H9 (cell line): Measurements from ENCODE around the gene MLANA. TPM values are rescaled to one million over a fixed set of nuclear protein-coding genes. Genes with fewer than 3 reads are reported as not detected.

Experiments
- DNase-seq: peaks from one replicate; pipeline ENCODE4 v3.0.0-alpha.2; 2017
- H2AFZ ChIP-seq: one replicate; pipeline ENCODE4 v1.6.1; 2013; ENCODE audit warnings: mild to moderate bottlenecking, low read length, control low read depth, moderate library complexity
- H2AK5ac ChIP-seq: 2 replicates; pipeline ENCODE4 v1.6.1; 2013; ENCODE audit warnings: low read length, control low read depth, mixed read lengths; ENCODE audit not compliant: insufficient read length
- H2BK120ac ChIP-seq: one replicate; pipeline ENCODE4 v1.6.1; 2013; ENCODE audit warnings: low read depth, mild to moderate bottlenecking, low read length, control low read depth, inconsistent platforms; ENCODE audit not compliant: poor library complexity, severe bottlenecking
- H2BK12ac ChIP-seq: 2 replicates; pipeline ENCODE4 v1.6.1; 2013; ENCODE audit warnings: low read length, control low read depth, mixed read lengths, low read depth; ENCODE audit not compliant: insufficient read length
- H2BK15ac ChIP-seq: 2 replicates; pipeline ENCODE4 v1.6.1; 2013; ENCODE audit warnings: low read depth, low read length, control low read depth
- H2BK20ac ChIP-seq: one replicate; pipeline ENCODE4 v1.6.1; 2013; ENCODE audit warnings: low read depth, mild to moderate bottlenecking, low read length, control low read depth, inconsistent platforms; ENCODE audit not compliant: poor library complexity, severe bottlenecking
- H2BK5ac ChIP-seq: 2 replicates; pipeline ENCODE4 v1.6.1; 2013; ENCODE audit warnings: low read length, control low read depth, mixed read lengths; ENCODE audit not compliant: insufficient read length
- H3K14ac ChIP-seq: 2 replicates; pipeline ENCODE4 v1.6.1; 2013; ENCODE audit warnings: low read length, control low read depth; ENCODE audit not compliant: insufficient read depth
- H3K18ac ChIP-seq: 2 replicates; pipeline ENCODE4 v1.6.1; 2013; ENCODE audit warnings: low read depth, mild to moderate bottlenecking, mixed read lengths, low read length, control low read depth; ENCODE audit not compliant: insufficient read length
- H3K23ac ChIP-seq: 2 replicates; pipeline ENCODE4 v1.6.1; 2013; ENCODE audit warnings: low read length, control low read depth, mixed read lengths, low read depth; ENCODE audit not compliant: insufficient read length
- H3K23me2 ChIP-seq: 2 replicates; pipeline ENCODE4 v1.6.1; 2013; ENCODE audit warnings: low read depth, mild to moderate bottlenecking, mixed read lengths, low read length, control low read depth; ENCODE audit not compliant: insufficient read length, poor library complexity, severe bottlenecking
- H3K27ac ChIP-seq: 2 replicates; pipeline ENCODE4 v1.5.1; 2013; ENCODE audit warnings: low read length, control low read depth, mixed read lengths, low read depth; ENCODE audit not compliant: insufficient read length
- H3K27me3 ChIP-seq: 2 replicates; pipeline ENCODE4 v1.6.1; 2013; ENCODE audit warnings: low read length, control low read depth, inconsistent platforms; ENCODE audit not compliant: insufficient read depth
- H3K4ac ChIP-seq: 2 replicates; pipeline ENCODE4 v1.6.1; 2013; ENCODE audit warnings: low read depth, mild to moderate bottlenecking, control low read depth, inconsistent platforms, low read length, moderate library complexity
- H3K4me1 ChIP-seq: 2 replicates; pipeline ENCODE4 v1.6.1; 2013; ENCODE audit warnings: low read length, control low read depth, inconsistent platforms; ENCODE audit not compliant: insufficient read depth
- H3K4me2 ChIP-seq: 2 replicates; pipeline ENCODE4 v1.6.1; 2013; ENCODE audit warnings: low read length, control low read depth, mixed read lengths; ENCODE audit not compliant: insufficient read length, insufficient read depth
- H3K56ac ChIP-seq: 2 replicates; pipeline ENCODE4 v1.6.1; 2013; ENCODE audit warnings: low read depth, mild to moderate bottlenecking, mixed read lengths, low read length, control low read depth; ENCODE audit not compliant: insufficient read length
- H3K79me1 ChIP-seq: 2 replicates; pipeline ENCODE4 v1.6.1; 2013; ENCODE audit warnings: low read depth, mild to moderate bottlenecking, moderate library complexity, low read length, control low read depth, inconsistent platforms; ENCODE audit not compliant: insufficient read depth, poor library complexity, severe bottlenecking
- H3K79me2 ChIP-seq: 2 replicates; pipeline ENCODE4 v1.6.1; 2013; ENCODE audit warnings: low read length, control low read depth, inconsistent platforms; ENCODE audit not compliant: insufficient read depth
- H3K9ac ChIP-seq: 2 replicates; pipeline ENCODE4 v1.6.1; 2013; ENCODE audit warnings: low read length, control low read depth, mixed read lengths; ENCODE audit not compliant: insufficient read length; ENCODE audit errors: extremely low read depth
- H3K9me3 ChIP-seq: one replicate; pipeline ENCODE4 v1.6.1; 2013; ENCODE audit warnings: low read depth, low read length, inconsistent platforms; ENCODE audit not compliant: control insufficient read depth
- H3T11ph ChIP-seq: one replicate; pipeline ENCODE4 v1.6.1; 2013; ENCODE audit warnings: mild to moderate bottlenecking, low read length, control low read depth, inconsistent platforms
- H4K20me1 ChIP-seq: one replicate; pipeline ENCODE4 v1.6.1; 2013; ENCODE audit not compliant: control insufficient read depth, insufficient read length, insufficient read depth
- H4K5ac ChIP-seq: 2 replicates; pipeline ENCODE4 v1.6.1; 2013; ENCODE audit warnings: low read depth, mild to moderate bottlenecking, mixed read lengths, low read length, control low read depth; ENCODE audit not compliant: insufficient read length
- H4K8ac ChIP-seq: replicated peaks from 2 replicates; pipeline ENCODE4 v1.6.1; 2013; ENCODE audit warnings: low read length, control low read depth, mixed read lengths, low read depth; ENCODE audit not compliant: insufficient read length
- H4K91ac ChIP-seq: 2 replicates; pipeline ENCODE4 v1.6.1; 2013; ENCODE audit warnings: low read depth, mild to moderate bottlenecking, moderate library complexity, mixed read lengths, low read length, control low read depth; ENCODE audit not compliant: insufficient read length
- H3K27ac Mint-ChIP-seq, 3 experiments: 2 replicates in 2 of 3; 3 replicates in 1 of 3; pipeline ENCODE4 v1.8.0; 2020 to 2021; ENCODE audit warnings: mixed read lengths in 3 of 3, mild to moderate bottlenecking in 1 of 3, moderate library complexity in 1 of 3
- H3K27me3 Mint-ChIP-seq: 2 replicates; pipeline ENCODE4 v1.8.0; 2021; ENCODE audit warnings: low read depth, mild to moderate bottlenecking, moderate library complexity, mixed read lengths
- H3K36me3 Mint-ChIP-seq, 3 experiments: 2 replicates in 2 of 3; 3 replicates in 1 of 3; pipeline ENCODE4 v1.8.0; 2020 to 2021; ENCODE audit warnings: low read depth in 3 of 3, mixed read lengths in 3 of 3; ENCODE audit not compliant: insufficient read depth in 1 of 3
- H3K4me1 Mint-ChIP-seq, 2 experiments: 2 replicates each; pipeline ENCODE4 v1.8.0; 2020; ENCODE audit warnings: mixed read lengths in 2 of 2
- H3K4me3 Mint-ChIP-seq, 2 experiments: 2 replicates in 1 of 2; 3 replicates in 1 of 2; pipeline ENCODE4 v1.8.0; 2020 to 2021; ENCODE audit warnings: mild to moderate bottlenecking in 2 of 2, mixed read lengths in 2 of 2, moderate library complexity in 1 of 2
- H3K9me3 Mint-ChIP-seq, 2 experiments: 2 replicates in 1 of 2; 3 replicates in 1 of 2; pipeline ENCODE4 v1.8.0; 2020; ENCODE audit warnings: mild to moderate bottlenecking in 2 of 2, mixed read lengths in 2 of 2, moderate library complexity in 1 of 2
- WGBS: extraction: QIAGEN DNeasy Blood & Tissue Kit; methylation state at CpG from one replicate; pipeline ENCODE4 v1.1.7; 2013; ENCODE audit warnings: missing lambda C conversion rate, low lambda C conversion rate, mixed read lengths; ENCODE audit not compliant: insufficient read length; ENCODE audit errors: extremely low coverage; 5-methylcytosine and 5-hydroxymethylcytosine counted together
- total RNA-seq: library from RNA; stranded (reverse); gene quantifications from 2 replicates; pipeline ENCODE4 v1.2.1, GENCODE V29; 2021
- TF ChIP-seq, protein P1 (sequence below): fragments of 200-600 bp; sonication (generic); conservative IDR thresholded peaks from 3 replicates; pipeline ENCODE4 v1.8.0; 2021; ENCODE audit warnings: antibody characterized with exemption, mild to moderate bottlenecking

The MLANA gene
- total RNA-seq, 1 experiment from 2014 or later = not detected

DNA sequence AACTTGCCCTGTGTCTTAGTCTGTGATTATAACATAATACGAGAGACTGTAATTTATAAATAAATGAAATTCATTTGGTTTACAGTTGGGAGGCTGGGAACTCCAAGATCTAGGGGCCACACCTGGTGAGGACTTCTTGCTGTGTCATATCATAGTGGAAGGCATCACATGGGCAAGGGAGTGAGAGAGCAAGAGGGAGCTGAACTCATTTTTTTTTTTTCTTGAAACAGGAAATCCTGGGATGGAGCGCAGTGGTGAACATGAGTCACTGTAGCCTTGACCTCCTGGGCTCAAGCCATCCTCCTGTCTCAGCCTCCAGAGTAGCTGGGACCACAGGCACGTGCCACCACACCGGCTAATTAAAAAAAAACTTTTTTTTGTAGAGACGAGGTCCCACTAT is 7.2 kb downstream of the MLANA start:
- Histone ChIP-seq H3K4ac (no peak overlapping the region), H2BK5ac (no peak overlapping the region), H3K23me2 (no peaks in the 10 kb centered on the region), H3K27ac (no peak overlapping the region), H4K5ac (no peak overlapping the region), H3K14ac (no peak overlapping the region), H2AFZ (no peak overlapping the region), H3K23ac (no peak overlapping the region), H3K4me1 (no peaks in the 10 kb centered on the region), H2BK20ac (no peak overlapping the region), H2BK15ac (no peak overlapping the region), H3K27me3 (no peaks in the 10 kb centered on the region; the same call in 1 of the 2 replicates), H3K18ac (no peak overlapping the region), H4K20me1 (no peaks in the 10 kb centered on the region), H2BK120ac (no peak overlapping the region), H3K79me2 (no peaks in the 10 kb centered on the region), H4K8ac (no peak overlapping the region), H3K56ac (no peak overlapping the region), H3K9me3 (no peaks in the 10 kb centered on the region), H3K9ac (no peak overlapping the region), H3T11ph (no peak overlapping the region), H2AK5ac (no peak overlapping the region), H2BK12ac (no peak overlapping the region), H3K79me1 (no peaks in the 10 kb centered on the region), H4K91ac (no peak overlapping the region), H3K4me2 (no peak overlapping the region)
- no peaks in the 10 kb centered on the region for H3K4me1 Mint-ChIP-seq
- TF ChIP-seq, protein P1, sequence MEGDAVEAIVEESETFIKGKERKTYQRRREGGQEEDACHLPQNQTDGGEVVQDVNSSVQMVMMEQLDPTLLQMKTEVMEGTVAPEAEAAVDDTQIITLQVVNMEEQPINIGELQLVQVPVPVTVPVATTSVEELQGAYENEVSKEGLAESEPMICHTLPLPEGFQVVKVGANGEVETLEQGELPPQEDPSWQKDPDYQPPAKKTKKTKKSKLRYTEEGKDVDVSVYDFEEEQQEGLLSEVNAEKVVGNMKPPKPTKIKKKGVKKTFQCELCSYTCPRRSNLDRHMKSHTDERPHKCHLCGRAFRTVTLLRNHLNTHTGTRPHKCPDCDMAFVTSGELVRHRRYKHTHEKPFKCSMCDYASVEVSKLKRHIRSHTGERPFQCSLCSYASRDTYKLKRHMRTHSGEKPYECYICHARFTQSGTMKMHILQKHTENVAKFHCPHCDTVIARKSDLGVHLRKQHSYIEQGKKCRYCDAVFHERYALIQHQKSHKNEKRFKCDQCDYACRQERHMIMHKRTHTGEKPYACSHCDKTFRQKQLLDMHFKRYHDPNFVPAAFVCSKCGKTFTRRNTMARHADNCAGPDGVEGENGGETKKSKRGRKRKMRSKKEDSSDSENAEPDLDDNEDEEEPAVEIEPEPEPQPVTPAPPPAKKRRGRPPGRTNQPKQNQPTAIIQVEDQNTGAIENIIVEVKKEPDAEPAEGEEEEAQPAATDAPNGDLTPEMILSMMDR = no peak
- no peak overlapping the region; a peak in 1 of 7 replicates for H3K27ac Mint-ChIP-seq
- no peaks in the 10 kb centered on the region for H3K27me3 Mint-ChIP-seq
- WGBS = no CpG with 5 or more reads among the region's 5 CpGs
- no peak overlapping the region for H3K4me3 Mint-ChIP-seq
- H3K9me3 Mint-ChIP-seq = no peaks in the 10 kb centered on the region
- no peaks in the 10 kb centered on the region for H3K36me3 Mint-ChIP-seq
- no peak for DNase-seq
